Measurements from ENCODE around the gene FLOT1.
"Not testable (repeated sequence)": the region's sequence is repeated elsewhere in the genome, so short reads cannot be mapped to it uniquely, and the experiment has no call there.

The FLOT1 gene

DNA sequence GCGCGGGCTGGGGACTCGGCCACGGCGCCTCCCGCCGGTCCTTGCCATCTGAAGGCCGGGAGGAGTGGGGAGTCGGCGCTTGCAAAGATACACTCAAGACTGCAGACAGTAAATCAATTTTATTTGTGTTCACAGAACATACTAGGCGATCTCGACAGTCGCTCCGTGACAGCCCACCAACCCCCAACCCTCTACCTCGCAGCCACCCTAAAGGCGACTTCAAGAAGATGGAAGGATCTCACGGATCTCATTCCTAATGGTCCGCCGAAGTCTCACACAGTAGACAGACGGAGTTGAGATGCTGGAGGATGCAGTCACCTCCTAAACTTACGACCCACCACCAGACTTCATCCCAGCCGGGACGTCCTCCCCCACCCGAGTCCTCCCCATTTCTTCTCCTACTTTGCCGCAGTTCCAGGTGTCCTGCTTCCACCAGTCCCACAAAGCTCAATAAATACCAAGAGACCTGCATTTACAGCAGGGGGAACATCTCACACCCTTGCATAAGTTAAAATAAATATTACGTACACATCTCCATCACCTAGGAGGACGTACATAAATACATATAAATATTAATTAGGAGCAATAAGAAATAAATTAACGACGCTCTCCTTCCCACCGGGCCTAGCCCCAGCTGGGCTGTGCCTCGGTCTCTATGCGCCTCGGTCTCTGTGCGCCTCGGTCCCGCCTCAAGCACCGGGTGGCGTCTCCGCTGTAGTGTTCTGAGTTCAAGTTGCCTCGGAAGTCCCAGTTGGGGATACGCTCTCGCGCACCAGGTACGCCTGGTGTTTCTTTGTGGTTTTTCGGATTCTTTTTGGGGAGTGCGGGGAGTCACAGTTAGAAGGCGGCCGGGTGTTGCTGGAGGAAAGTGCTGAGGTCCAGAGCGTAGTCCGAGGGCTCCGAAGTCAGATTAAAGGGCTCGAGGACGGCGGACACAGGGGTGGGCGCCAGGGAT lies 889 bp upstream of the FLOT1 start:
- DNase-seq: peak; percentile 50

DNA sequence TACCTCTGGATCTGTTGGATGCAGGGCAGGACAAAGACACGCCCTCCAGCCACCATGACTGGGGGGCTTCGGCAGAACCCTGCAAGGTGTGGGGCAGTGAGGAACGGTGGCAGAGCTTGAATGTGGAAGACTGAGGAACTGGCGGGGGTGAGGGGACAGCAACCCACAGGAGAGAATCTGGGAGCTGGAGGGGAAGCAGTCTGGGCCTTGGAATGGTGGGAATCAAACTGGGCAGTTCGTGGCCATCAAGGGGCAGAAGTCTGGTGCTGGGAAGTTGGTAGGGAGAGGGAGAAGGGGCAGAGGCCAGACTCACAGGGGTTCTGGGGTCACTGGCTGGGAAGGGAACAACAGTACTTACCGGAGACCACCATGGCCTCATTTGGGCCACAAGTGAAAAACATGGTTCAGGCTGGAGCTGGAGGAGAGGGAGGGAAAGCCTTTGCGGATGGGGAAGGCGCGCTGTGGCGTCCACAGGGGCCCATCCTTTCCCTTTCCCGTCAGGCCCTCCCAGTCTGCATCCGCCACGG lies 635 bp downstream of the FLOT1 start:
- no peak for DNase-seq

DNA sequence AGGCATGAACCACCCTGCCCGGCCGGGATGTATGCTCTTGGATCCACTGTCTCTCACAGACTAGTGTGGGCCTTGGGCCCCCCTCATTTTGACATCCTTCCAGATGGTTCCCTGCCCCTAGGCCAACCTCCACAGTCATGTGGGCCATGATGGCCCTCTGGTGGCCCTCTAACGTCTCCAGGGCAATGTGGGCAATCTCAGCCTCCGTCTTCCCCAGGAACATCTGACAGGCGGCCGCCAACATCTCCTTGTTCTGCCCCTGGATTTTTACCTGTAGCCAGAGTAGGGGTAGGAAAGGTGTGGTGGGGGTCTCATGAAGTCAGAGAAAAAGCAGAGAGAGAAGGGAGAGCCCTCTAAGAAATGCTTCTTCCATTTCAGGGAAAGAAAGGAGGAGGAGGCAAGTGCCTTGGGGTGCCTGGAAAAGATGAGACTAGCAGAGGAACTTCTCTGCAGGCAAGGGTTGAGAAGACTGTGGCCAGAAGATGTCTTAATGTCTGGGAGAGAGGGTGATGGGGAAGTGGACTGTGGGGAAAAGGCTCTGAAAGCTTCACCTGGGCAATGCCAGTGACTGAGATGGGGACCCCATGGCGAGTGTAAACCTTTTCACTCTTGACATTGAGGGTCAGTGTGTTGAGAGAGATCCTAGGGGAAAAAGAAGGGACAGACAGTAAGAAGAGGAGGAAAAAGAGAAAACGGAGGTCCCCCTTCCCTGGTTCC lies 1.3 kb downstream of the FLOT1 start:
- DNase-seq: no peak

DNA sequence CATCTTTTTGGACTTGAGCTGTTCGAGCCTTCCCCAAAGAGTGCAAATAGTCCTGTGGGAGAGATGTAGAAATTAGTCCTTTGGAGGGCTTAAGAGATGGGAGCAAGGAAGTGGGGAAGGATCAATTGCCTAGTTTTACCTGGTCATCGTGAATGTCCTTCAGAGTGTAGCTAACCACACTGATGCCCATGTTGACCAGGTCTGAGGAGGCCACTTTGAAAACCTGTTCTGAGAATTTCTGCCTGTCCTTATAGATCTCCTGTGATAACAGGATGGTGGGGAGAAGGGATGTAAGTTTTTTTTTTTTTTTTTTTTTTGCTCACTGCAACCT lies 2.0 kb downstream of the FLOT1 start:
- DNase-seq: no peak

DNA sequence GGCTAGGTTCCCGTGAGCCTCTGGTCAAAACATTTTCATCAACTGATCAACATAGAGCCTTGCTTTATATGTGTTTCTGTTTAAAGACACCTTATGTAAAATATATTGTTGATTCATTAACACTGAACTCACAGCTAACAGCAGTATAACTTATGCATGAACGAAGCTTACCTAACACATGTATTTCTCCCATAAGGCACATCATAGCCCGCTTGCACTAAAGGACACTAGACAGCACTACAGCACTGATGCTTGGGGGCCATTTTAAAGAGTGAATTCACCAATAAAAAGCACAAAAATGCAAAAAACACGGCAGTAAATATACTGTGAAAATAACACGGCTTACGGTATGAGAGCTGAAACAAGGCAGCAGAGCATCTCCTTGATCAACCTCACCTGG lies 4.0 kb downstream of the FLOT1 start:
- no peak for DNase-seq

DNA sequence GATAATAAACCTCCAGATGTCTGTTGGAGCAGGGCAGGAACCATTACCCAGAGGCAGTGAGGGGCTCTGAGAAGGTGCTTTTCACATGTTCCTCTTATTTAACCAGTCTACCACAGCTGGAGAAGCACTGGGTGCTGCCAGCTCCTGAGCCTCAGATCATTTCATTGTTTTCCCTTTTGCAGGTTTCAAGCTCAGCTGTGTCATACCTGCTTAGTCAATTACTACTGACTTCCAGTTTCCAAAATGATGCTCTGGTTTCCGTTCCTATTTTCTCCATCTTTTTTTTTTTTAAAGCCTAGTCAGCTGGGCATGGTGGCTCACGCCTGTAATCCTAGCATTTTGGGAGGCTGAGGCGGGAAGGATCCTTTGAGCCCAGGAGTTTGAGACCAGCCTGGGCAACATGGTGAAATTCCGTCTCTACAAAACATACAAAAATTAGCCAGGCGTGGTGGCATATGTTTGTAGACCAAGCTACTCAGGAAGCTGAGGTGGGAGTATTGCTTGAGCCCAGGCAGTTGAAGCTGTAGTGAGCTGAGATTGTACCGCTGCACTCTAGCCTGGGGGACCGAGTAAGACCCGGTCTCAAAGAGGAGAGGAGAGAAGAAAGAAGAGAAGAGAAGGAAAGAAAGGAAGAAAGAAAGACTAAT lies 6.7 kb downstream of the FLOT1 start:
- DNase-seq: no peak

DNA sequence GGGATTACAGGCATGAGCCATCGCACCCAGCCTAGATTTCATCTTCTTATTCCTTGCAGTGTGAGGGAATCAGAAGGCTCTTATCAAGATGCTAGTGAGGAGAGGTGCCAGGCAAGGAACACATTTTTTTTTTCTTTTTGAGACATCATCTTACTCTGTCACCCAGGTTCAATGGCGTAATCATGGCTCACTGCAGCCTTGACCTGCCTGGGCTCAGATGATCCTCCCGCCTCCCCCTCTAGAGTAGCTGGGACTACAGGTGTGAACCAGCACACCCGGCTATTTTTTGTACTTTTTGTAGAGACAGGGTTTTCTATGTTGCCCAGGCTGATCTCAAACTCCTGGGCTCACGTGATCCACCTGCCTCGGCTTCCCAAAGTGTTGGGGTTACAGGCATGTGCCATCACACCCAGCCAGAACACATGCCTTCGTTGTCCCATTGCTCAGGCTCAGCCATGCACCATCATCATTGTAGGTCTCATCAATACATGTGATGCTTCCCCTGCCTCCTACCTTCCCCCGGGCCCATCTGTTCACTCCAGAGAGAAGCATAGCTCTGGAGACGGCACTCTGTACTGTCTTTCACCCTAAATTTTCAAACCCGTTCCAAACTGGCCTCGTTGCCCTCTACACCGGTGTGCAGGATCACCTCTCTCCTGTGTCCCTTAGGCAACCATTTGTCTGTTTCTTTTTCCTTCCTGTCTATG lies 10.1 kb downstream of the FLOT1 start:
- DNase-seq: no peak

DNA sequence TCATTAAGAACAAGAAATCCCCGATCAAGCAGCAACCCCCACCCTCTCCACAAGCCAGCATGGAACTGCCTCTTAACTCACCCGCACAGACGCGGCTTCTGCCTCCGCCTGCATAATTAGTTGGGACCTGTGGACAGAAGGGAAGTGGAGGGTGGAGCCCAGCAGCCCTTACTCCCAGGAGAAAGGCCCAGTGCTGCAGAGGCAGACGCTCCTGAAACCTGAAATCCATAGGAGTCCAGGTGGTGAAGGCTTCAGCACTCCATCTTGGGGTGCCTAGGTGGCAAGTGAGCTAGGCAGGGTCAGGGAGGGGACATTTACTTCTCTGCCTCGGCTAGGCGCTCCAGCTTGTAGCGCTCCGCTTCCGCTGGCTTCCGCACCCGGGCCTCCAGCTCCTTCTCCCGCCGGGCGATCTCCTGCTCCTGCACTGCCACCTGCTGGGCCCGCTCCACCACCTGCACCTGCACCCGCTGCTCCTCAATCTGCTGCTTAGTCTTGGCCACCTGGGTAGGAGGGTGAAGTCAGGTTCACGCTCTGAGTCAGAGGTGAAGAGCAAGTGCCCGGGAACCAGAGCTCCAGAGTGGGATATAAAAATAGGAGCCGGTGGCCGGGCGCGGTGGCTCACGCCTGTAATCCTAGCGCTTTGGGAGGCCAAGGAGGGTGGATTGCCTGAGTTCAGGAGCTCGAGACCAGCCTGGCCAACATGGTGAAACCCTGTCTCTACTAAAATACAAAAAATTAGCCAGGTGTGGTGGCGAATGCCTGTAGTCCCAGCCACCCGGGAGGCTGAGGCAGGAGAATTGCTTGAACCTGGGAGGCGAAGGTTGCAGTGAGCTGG lies 11.7 kb downstream of the FLOT1 start:
- DNase-seq: peak; percentile 88

DNA sequence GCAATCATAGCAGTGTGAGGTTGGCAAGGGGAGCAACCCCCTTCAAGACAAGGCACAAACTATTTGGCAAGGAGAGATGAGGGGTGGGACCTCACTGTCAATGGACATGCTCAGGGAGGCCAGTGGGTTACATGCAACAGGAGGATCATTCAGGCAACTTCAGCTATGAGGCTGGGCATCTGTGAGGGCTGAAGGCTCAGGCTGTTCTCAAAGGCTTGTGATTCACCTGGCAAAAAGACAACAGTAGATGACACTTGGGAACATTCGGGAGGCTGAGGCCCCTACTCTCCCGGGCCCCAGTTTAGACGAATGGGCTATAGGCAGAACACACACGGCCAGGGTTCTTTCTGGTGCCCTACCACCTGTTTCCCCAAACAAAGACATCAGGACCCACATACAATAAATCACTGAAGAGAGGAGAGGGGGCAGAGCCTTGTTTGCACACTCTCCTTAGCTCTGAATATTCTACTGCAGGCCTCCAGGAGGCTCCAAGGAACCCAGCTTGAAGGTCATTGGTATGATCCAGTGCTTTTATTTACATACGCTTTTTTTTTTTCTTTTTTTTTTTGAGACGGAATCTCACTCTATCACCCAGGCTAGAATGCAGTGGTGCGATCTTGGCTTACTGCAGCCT lies 14.4 kb downstream of the FLOT1 start:
- DNase-seq: no peak

DNA sequence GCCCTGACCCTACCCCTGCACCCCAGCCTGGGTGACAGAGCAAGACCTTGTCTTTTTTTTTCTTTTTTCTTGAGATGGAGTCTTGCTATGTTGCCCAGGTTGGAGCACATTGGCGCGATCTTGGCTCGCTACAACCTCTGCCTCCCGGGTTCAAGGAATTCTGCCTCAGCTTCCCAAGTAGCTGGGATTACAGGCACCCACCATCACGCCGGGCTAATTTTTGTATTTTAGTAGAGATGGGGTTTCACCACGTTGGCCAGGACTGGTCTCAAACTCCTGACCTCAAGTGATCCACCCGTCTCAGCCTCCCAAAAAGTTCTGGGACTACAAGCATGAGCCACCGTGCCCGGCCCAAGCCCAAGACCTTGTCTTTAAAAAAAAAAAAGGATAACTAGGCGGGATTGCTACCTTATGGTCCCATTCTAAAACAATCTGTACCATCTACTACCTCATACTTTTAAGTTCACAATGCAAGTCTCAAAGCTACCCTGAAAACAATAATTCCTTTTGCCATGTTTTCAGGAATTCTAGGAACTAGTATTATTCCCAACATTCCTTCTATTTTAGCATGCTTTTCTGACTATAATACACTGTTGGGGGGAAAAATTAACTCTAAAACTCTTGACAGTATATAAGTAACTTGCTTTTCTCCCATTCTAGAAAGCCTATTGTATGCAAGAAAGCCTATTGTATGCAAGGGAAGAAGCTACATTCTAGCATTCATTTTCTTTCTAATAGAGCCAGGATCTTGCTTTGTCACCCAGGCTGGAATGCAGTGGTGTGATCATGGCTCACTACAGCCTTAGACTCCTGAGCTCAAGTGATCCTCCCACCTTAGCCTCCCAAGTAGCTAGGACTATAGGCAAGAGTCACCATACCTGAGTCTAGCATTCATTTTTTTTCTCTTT lies 15.7 kb downstream of the FLOT1 start:
- DNase-seq: no peak

DNA sequence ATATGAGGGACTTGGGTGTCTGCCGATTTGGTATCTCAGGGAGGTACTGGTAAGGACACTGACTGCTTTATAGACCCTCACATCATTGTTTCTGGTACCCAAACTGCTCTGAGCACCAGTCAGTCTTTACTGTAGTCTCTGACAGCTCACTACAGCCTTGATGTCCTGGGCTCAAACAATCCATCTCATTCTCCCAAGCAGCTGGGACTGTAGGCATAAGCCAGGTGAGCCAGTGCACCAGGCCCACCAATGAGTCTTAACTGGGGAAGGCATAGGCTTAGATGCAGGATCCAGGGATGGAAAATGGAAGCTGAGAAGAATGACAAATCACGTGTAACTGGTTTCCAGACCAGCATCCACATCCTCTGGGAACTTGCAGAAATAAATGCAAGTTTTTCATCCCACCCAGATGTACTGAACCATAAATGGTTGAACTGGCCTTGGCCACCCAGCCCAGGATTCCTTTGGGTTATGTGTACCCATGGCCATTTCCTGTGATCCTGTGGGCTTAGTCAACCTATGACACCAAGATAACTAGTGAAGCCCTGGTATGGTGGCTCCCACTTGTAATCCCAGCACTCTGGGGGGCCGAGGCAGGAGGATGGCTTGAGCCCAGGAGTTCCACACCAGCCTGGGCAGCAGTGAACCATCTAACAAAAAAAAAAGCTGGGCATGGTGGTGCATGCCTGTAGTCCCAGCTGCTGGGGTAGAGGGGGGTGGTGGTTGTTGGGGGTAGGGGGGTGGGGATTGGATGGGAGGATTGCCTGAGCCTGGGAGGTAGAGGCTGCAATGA lies 16.6 kb downstream of the FLOT1 start:
- no peak for DNase-seq

DNA sequence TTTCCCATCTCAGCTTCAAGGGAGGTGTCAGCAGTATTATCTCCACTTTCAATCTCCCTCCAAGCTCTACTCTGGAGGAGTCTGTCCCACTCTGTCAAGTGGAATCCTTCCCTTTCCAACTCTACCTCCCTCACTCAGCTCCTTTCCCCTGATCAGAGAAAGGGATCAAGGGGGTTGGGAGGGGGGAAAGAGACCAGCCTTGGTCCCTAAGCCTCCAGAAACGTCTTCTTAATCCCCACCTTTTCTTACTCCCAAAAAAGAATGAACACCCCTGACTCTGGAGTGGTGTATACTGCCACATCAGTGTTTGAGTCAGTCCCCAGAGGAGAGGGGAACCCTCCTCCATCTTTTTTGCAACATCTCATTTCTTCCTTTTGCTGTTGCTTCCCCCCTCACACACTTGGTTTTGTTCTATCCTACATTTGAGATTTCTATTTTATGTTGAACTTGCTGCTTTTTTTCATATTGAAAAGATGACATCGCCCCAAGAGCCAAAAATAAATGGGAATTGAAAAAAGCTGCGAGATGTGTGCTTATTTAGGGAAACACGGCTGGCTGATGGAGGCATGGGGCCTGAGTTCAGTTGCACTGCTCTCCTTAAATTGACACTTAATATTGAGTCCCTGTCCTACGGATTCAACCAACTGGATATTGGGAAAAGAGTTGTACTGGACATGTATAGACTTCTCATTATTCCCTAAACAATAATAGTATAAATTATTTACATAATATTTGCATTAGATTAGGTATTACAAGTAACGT lies 17.4 kb downstream of the FLOT1 start:
- DNase-seq: no peak

DNA sequence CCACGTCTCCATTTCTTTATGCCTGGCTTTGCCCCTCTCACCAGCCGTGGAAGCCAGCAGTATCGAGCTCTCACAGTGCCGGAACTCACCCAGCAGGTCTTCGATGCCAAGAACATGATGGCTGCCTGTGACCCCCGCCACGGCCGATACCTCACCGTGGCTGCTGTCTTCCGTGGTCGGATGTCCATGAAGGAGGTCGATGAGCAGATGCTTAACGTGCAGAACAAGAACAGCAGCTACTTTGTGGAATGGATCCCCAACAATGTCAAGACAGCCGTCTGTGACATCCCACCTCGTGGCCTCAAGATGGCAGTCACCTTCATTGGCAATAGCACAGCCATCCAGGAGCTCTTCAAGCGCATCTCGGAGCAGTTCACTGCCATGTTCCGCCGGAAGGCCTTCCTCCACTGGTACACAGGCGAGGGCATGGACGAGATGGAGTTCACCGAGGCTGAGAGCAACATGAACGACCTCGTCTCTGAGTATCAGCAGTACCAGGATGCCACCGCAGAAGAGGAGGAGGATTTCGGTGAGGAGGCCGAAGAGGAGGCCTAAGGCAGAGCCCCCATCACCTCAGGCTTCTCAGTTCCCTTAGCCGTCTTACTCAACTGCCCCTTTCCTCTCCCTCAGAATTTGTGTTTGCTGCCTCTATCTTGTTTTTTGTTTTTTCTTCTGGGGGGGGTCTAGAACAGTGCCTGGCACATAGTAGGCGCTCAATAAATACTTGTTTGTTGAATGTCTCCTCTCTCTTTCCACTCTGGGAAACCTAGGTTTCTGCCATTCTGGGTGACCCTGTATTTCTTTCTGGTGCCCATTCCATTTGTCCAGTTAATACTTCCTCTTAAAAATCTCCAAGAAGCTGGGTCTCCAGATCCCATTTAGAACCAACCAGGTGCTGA lies 18.4 kb downstream of the FLOT1 start:
- DNase-seq: not testable (repeated sequence)

DNA sequence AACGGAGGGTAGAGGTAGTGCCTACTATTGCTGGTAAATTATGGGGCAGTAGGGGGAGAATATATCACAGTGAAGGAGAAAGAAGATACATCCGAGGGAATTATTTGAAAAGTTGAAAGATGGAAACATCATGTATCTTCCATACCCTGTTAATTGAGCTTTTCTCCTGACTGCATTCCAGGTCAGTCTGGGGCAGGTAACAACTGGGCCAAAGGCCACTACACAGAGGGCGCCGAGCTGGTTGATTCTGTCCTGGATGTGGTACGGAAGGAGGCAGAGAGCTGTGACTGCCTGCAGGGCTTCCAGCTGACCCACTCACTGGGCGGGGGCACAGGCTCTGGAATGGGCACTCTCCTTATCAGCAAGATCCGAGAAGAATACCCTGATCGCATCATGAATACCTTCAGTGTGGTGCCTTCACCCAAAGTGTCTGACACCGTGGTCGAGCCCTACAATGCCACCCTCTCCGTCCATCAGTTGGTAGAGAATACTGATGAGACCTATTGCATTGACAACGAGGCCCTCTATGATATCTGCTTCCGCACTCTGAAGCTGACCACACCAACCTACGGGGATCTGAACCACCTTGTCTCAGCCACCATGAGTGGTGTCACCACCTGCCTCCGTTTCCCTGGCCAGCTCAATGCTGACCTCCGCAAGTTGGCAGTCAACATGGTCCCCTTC lies 19.2 kb downstream of the FLOT1 start:
- DNase-seq: not testable (repeated sequence)

DNA sequence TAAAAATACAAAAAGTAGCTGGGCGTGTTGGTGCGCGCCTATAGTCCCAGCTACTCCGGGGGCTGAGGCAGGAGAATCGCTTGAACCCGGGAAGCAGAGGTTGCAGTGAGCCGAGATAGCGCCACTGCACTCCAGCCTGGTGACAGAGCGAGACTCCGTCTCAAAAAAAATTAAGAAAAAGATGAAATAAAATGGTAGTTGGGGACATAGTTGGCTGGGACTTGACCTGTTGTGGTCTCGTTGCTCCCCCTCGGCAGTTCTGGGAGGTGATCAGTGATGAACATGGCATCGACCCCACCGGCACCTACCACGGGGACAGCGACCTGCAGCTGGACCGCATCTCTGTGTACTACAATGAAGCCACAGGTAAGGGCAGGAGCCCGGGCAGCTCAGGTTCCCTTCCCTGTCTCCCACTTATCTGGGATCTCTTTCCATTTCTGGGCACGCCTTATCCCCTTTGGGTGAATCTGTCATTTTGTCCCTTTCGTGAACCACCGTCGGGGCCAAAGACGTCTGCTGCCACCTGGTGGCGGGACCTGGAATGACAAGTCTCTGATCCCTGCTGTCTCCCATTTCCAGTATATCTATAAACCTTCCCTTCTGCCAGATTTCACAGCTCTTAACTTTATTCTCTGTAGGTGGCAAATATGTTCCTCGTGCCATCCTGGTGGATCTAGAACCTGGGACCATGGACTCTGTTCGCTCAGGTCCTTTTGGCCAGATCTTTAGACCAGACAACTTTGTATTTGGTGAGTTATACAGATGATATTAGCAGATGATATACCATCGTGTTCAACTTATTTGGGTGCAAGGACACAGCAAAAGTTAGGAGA lies 20.0 kb downstream of the FLOT1 start:
- DNase-seq: peak; percentile 87

DNA sequence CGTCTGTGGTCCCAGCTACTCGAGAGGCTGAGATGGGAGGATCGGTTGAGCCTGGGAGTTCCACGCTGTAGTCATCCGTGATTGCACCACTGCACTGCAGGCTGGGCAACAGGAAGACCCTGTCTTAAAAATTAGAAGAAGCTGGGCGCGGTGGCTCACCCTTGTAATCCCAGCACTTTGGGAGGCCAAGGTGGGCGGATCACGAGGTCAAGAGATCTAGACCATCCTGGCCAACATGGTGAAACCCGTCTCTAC lies 20.5 kb downstream of the FLOT1 start:
- DNase-seq: not testable (repeated sequence)

Measured in CD4-positive, alpha-beta T cell treated with Interleukin-12 subunit alpha and Interleukin-12 subunit beta, for 1 hour (primary cell).